HG02970 (cell line): ENCODE measurements around the gene RNF144A.

ENCODE experiments used
- ATAC-seq: cut with Tn5 transposase; IDR thresholded peaks from one replicate; pipeline ENCODE4 v1.9.1; 2021; ENCODE audit warnings: mild to moderate bottlenecking, moderate library complexity, moderate number of reproducible peaks; ENCODE audit not compliant: unreplicated experiment, low FRiP score

Gene RNF144A

GRCh38 chr2:7068457-7068856 lies 151.2 kb downstream of the RNF144A start:
- no peak for ATAC-seq

- ATAC-seq, result no peak
Measured at GRCh38 chr2:7070483-7070882, 153.3 kb downstream of the RNF144A start.

- no peak for ATAC-seq
Measured at GRCh38 chr2:7071154-7071553, 153.9 kb downstream of the RNF144A start.

- no peak for ATAC-seq
Measured at GRCh38 chr2:7071916-7072556, 154.8 kb downstream of the RNF144A start.

GRCh38 chr2:7073901-7074300 lies 156.7 kb downstream of the RNF144A start:
- no peak for ATAC-seq

- ATAC-seq, result no peak
Measured at GRCh38 chr2:7075834-7076233, 158.6 kb downstream of the RNF144A start.

- no peak for ATAC-seq
Measured at GRCh38 chr2:7077660-7078267, 160.6 kb downstream of the RNF144A start.

GRCh38 chr2:7083580-7084509 lies 166.6 kb downstream of the RNF144A start:
- ATAC-seq, result no peak

- ATAC-seq, result no peak
Measured at GRCh38 chr2:7084601-7085000, 167.4 kb downstream of the RNF144A start.

- ATAC-seq, result no peak
Measured at GRCh38 chr2:7089284-7089683, 172.1 kb downstream of the RNF144A start.

- no peak for ATAC-seq
Measured at GRCh38 chr2:7089898-7090510, 172.8 kb downstream of the RNF144A start.

- no peak for ATAC-seq
Measured at GRCh38 chr2:7093376-7093775, 176.2 kb downstream of the RNF144A start.
